Subcutaneous abdominal adipose tissue (tissue), 5 donors: Measurements from ENCODE around the gene TTYH3.
A peak's percentile ranks its signal among the peaks of the same experiment; 100 is the strongest.

Source experiments
- H3K27ac ChIP-seq: one replicate; pipeline ENCODE4 v1.7.0; 2013; ENCODE audit warnings: low read depth, mild to moderate bottlenecking, inconsistent platforms, low read length, moderate library complexity
- H3K27me3 ChIP-seq, 5 donors: one replicate each; pipeline ENCODE4 v1.7.0; 2013; ENCODE audit warnings: low read length in 5 of 5, inconsistent platforms in 1 of 5; ENCODE audit not compliant: control insufficient read depth in 5 of 5, insufficient read depth in 4 of 5
- H3K36me3 ChIP-seq, 5 donors: one replicate each; pipeline ENCODE4 v1.7.0; 2013; ENCODE audit warnings: low read length in 5 of 5; ENCODE audit not compliant: control insufficient read depth in 5 of 5, insufficient read depth in 5 of 5
- H3K4me1 ChIP-seq, 5 donors: one replicate each; pipeline ENCODE4 v1.7.0; 2013; ENCODE audit warnings: low read length in 5 of 5, mild to moderate bottlenecking in 3 of 5, moderate library complexity in 1 of 5; ENCODE audit not compliant: control insufficient read depth in 5 of 5, insufficient read depth in 5 of 5
- H3K4me3 ChIP-seq, 5 donors: one replicate each; pipeline ENCODE4 v1.7.0; 2013; ENCODE audit warnings: low read length in 5 of 5, low read depth in 1 of 5
- H3K9ac ChIP-seq, 5 donors: one replicate each; pipeline ENCODE4 v1.7.0; 2013; ENCODE audit warnings: low read length in 5 of 5, mild to moderate bottlenecking in 4 of 5, moderate library complexity in 3 of 5
- H3K9me3 ChIP-seq, 5 donors: one replicate each; pipeline ENCODE4 v1.7.0; 2013; ENCODE audit warnings: low read length in 5 of 5; ENCODE audit not compliant: control insufficient read depth in 5 of 5
- donor health status: healthy.
- donor health status: healthy.
- donor health status: healthy.
- donor health status: healthy.
- donor health status: healthy.

Gene TTYH3

DNA sequence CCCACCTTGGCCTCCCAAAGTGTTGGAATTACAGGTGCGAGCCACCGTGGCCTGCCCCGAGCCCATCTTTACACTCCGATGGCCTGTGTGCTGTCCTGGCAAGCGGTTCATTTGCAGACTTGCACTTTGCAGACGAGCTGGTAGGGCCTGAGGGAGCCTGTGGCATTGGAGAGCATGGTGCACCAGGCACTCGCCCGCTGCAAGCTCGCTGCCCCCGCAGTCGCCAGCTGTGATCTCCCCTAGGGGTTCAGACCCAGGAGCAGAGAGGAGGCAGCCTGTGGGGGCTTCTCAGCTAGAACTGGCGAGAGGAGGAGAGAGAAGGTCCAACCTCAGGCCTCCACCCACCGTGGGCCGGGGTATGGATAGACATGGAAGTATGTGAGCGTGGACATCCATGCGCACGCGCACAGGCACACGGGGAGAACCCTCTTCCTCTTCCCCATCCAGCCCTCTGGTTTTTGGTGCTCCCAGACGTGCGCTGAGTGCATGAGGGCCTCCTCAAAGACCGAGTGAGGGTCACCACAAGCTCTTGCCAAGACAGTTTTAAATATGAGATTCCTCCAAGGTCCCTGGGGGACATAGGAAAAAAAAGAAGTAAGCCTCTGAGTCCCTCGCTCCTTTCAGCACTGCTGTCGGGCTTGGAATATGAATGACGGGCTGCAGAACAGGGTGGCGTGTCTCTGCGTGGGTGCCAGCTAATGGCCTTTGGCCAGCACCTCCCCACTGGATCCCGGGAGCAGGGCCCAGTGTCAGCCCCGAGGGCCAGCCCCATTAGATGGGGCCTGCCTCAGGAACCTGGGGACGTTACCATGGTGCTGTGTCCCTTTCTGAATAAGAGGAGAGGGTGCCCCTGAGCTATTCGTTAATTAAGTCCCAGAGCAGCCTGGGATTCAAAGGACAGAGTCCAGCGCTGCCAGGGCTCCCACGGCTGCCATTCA lies 15.1 kb upstream of the TTYH3 start:
- peaks cover 0 to 7% (median 0%) of the 10 kb centered on the region in 5 donors for H3K27me3 ChIP-seq
- H3K9ac ChIP-seq, result no peak overlapping the region
- no peaks in the 10 kb centered on the region for H3K36me3 ChIP-seq
- H3K9me3 ChIP-seq, result no peaks in the 10 kb centered on the region
- H3K27ac ChIP-seq, result no peak overlapping the region
- H3K4me3 ChIP-seq, result no peak overlapping the region
- peaks cover 6 to 59% (median 54%) of the 10 kb centered on the region in 5 donors for H3K4me1 ChIP-seq

DNA sequence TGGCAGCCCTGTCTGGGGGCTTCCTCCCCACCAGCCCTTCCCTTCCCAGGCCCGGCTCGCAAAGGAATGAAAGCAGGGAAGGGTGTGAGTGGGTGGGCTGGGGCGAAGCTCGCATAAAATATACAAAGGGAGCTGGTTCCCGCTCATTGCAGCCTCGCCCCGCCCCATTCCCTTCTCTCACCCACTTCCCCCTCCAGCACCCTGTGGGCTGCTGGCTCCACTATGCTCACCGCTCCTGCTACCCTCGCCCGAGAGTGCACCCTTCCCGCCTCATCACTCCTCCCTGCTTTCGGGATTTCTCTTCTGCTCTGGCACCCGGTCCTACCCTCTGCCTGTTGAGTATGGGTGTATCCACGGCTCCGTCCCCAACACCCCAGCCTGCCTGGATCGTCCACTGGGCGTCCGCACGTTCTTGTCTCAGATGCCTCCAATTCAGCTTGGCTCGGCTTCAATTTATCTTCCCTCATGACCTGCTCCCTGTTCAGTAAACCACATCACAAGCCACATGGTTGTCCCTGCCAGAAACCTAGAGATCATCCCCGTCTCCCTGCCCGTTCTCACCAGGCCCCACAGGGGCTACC lies 14.4 kb upstream of the TTYH3 start:
- Histone ChIP-seq H3K27me3 (peaks cover 0 to 7% (median 0%) of the 10 kb centered on the region in 5 donors), H3K4me1 (peaks cover 6 to 66% (median 59%) of the 10 kb centered on the region in 5 donors), H3K9ac (no peak overlapping the region), H3K27ac (no peak overlapping the region), H3K36me3 (no peaks in the 10 kb centered on the region), H3K4me3 (no peak overlapping the region), H3K9me3 (no peaks in the 10 kb centered on the region)

DNA sequence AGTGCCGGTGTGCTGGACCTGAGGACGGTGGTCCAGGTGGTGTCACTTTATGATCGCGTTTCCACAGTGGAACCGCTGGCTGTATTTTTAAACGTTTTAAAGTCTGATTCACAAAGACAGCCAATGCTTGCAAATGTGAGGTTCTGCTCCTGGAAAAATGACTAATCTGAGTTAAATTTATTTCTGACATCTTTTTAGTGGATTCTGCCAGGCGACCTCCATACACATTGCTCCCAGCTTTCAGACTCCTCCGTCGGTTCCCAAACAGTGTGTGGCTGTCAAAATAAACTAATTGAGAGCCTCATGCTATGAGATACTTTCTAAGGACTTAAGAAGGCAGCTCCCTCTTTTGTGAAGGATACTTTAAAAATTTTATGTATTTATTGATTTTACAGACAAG lies 12.7 kb upstream of the TTYH3 start:
- Histone ChIP-seq H3K4me1 (peaks cover 2 to 65% (median 60%) of the 10 kb centered on the region in 5 donors), H3K9ac (no peak overlapping the region), H3K9me3 (no peaks in the 10 kb centered on the region), H3K27ac (no peak overlapping the region), H3K4me3 (no peak overlapping the region), H3K27me3 (peaks cover 0 to 7% (median 0%) of the 10 kb centered on the region in 5 donors), H3K36me3 (no peaks in the 10 kb centered on the region)

DNA sequence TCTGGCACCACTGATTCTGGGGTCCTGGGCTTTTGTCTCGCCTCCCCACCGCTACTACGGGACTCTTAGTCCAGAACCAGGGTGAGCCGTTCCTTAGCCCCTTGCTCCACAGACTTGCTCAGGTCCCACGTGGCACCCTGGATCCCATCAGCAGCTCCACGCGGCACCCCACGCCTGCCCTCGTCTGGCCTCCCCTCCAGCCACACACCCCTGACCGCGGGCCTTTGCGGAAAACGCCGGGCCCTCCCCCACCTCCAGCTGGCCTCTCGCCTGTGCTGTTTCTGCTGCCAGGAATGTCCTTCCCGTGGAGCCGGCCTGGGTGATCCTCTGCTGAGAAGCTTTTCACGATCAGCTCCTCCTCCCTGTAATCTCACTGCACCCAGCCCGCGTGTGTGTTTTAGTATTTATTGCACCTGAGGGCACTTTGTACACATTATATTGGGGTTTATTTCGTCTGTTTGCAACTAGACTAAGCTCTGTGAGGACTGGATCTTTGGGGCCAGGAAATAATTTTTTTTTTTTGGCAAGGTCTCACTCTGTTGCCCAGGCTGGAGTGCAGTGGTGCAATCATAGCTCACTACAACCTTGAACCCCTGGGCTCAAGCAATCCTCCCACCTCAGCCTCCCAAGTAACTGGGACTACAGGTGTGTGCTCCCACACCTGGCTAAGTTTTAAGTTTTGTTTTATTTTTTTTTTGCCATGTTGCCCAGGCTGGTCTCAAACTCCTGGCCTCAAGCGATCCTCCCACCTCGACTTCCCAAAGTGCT lies 10.5 kb upstream of the TTYH3 start:
- Histone ChIP-seq H3K9ac (no peak overlapping the region), H3K27me3 (peaks cover 0 to 7% (median 0%) of the 10 kb centered on the region in 5 donors), H3K36me3 (no peaks in the 10 kb centered on the region), H3K27ac (no peak overlapping the region), H3K4me3 (no peak overlapping the region), H3K9me3 (no peaks in the 10 kb centered on the region), H3K4me1 (peaks cover 2 to 60% (median 51%) of the 10 kb centered on the region in 5 donors)

DNA sequence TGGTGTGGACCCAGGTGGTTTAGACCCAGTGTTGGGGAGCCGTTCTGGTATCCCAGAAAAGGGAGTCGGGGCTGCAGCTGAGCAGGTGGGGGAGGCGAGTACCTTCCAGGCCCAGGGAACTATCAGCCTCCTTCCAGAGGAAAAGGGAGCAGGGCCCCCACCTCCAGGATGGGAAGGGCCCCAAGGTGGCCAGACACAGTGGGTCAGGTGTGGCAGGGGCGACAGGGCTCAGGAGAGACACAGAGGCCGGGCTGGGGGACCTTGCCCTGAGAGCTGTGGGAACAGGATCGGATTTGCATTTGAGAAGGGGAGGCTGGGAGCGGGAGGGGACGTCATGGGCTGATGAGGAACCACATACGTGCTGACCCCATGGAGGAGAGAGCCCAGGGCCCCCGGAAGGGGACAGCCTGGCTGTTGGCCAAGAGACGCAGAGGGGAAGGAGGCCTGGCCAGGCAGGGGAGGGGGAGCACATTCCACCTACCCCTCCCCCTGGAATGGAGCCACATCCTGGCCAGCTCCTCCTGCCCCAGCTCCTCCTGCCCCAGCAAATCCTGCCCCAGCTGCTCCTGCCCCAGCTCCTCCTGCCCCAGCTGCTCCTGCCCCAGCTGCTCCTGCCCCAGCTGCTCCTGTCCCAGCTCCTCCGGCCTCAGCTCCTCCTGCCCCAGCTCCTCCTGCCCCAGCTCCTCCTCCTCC lies 9.7 kb upstream of the TTYH3 start:
- H3K27me3 ChIP-seq, result peaks cover 0 to 7% (median 0%) of the 10 kb centered on the region in 5 donors
- H3K9ac ChIP-seq, result no peak overlapping the region
- no peak overlapping the region for H3K27ac ChIP-seq
- no peaks in the 10 kb centered on the region for H3K36me3 ChIP-seq
- no peaks in the 10 kb centered on the region for H3K9me3 ChIP-seq
- H3K4me3 ChIP-seq, result no peak overlapping the region
- H3K4me1 ChIP-seq, result peaks cover 1 to 61% (median 51%) of the 10 kb centered on the region in 5 donors

DNA sequence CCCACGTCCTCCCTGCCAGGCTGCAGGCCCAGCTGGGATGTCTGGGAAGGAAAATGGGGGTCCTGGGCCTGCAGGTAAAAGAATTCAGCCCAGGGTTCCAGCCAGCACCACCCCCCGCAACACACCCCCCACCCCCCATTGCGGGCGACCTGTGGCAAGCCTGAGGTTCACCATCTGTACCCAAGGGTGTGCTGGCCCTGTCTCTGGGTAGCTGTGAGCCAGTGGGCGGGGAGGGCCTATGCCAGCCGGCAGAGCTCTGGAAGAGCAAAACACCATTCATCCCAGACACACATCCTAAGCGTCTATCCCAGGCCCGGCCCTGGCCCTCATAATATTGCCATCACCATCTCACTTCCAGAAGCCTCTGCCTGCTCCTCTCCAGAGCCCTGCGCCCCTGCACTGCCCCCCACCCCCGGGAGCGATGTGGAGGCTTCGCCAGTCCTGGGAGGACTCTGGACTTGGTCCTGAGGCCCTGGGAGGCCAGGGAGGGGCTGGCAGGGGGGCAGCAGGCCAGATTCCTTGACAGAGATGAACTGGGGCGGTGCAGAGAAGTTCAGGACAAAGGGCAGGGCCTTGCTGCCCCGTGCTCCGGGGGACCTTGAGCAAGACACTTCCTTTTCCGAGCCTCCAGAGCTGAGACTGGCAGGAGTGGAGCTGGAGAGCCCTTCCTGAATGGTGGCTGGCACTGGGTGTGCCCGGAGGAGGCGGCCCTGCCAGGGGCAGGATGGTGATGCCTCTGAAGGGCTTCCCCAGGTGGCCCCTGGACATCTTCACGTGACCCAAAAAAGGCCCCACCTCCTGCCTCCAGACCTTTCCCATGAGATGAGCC lies 8.7 kb upstream of the TTYH3 start:
- Histone ChIP-seq H3K9me3 (no peaks in the 10 kb centered on the region), H3K36me3 (no peaks in the 10 kb centered on the region), H3K27me3 (peaks cover 0 to 1% (median 0%) of the 10 kb centered on the region in 5 donors), H3K4me1 (peaks cover 2 to 58% (median 44%) of the 10 kb centered on the region in 5 donors), H3K27ac (no peak overlapping the region), H3K4me3 (no peak overlapping the region), H3K9ac (peak overlapping the region in 1 of 5 donors; percentile 48)

DNA sequence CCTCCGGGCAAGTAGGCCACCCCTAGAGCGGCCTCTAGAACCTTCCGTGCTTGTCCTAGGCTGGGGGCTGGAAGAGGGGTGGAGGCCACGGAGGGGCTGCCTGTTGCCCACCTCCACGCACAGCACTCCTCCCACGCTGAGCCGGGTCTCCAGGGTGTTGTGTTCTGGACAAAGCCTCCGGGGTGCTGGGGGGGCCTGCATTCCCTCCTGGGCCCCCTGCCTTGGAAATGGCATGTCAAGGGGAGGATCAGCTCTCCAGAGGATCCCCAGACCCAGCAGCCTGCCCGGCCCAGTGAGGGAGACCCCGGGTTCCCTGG lies 8.1 kb upstream of the TTYH3 start:
- peak overlapping the region in 2 of 5 donors; percentile 39 to 49 for H3K9ac ChIP-seq
- H3K4me1 ChIP-seq, result peaks cover 2 to 53% (median 38%) of the 10 kb centered on the region in 5 donors

DNA sequence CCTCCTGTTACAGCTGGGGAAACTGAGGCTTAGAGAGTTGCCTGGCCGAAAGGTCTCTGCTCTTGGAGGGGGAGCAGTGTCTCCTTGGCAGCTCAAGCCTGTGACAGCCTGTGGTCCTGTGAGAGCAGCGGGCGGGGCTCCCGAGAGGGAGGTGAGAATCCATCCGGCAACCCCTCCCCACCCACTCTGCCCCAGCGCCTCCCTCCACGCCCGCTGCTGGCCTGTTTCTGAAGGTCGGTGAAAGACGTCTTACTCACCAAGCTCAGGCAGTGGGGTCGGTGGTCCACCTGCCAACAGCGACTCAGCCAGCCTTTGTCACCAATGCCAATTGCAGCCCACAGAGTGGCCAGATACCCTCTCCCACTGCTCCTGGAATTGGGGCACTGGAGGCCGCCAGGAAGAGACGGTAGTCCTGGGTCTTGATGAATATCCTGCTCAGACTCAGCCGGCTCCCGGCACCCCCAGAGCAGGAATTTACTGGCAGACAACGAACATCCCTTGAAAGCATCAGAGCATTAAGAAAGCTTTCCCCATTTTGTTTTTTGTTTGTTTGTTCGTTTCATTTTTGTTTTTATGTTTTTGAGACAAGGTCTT lies 7.4 kb upstream of the TTYH3 start:
- peaks cover 2 to 49% (median 32%) of the 10 kb centered on the region in 5 donors for H3K4me1 ChIP-seq
- no peaks in the 10 kb centered on the region for H3K27me3 ChIP-seq
- no peaks in the 10 kb centered on the region for H3K9me3 ChIP-seq
- H3K27ac ChIP-seq, result no peak overlapping the region
- H3K4me3 ChIP-seq, result no peak overlapping the region
- peak overlapping the region in 1 of 5 donors; percentile 39 for H3K9ac ChIP-seq
- no peaks in the 10 kb centered on the region for H3K36me3 ChIP-seq

More for the DNA sequence above, 8.1 kb upstream of the TTYH3 start:
- Histone ChIP-seq H3K36me3 (no peaks in the 10 kb centered on the region), H3K27ac (no peak overlapping the region), H3K27me3 (no peaks in the 10 kb centered on the region), H3K9me3 (no peaks in the 10 kb centered on the region), H3K4me3 (no peak overlapping the region)
